WTC11 (cell line): ENCODE measurements around the gene AANAT.

ENCODE experiments used
- ATF6 ChIP-seq: sonication (generic); formaldehyde crosslinking; IDR thresholded peaks from 2 replicates; pipeline ENCODE4 v1.8.1; 2023; ENCODE audit warnings: mild to moderate bottlenecking, missing genetic modification reagents
- CREM ChIP-seq: sonication (generic); formaldehyde crosslinking; IDR thresholded peaks from 2 replicates; pipeline ENCODE4 v1.8.1; 2022; ENCODE audit warnings: mild to moderate bottlenecking, missing genetic modification reagents, moderate library complexity
- CTCF ChIP-seq: fragments of 200-600 bp; IDR thresholded peaks from 2 replicates; pipeline ENCODE4 v1.8.0; 2022; ENCODE audit warnings: antibody characterized with exemption
- GABPB1 ChIP-seq: sonication (generic); formaldehyde crosslinking; IDR thresholded peaks from 2 replicates; pipeline ENCODE4 v1.8.1; 2023; ENCODE audit warnings: mild to moderate bottlenecking, missing genetic modification reagents
- JUN ChIP-seq: sonication (generic); formaldehyde crosslinking; IDR thresholded peaks from 2 replicates; pipeline ENCODE4 v1.8.0; 2023; ENCODE audit warnings: mild to moderate bottlenecking, missing genetic modification reagents
- USF2 ChIP-seq: sonication (generic); formaldehyde crosslinking; IDR thresholded peaks from 2 replicates; pipeline ENCODE4 v1.8.1; 2023; ENCODE audit warnings: mild to moderate bottlenecking, missing genetic modification reagents, moderate library complexity

- TF ChIP-seq CREM (CRISPR knock-in tag) (no peak), CTCF (no peak), USF2 (CRISPR knock-in tag) (no peak), GABPB1 (CRISPR knock-in tag) (no peak), ATF6 (CRISPR knock-in tag) (no peak), JUN (CRISPR knock-in tag) (no peak)
These were observed 33.3 kb downstream of the AANAT start for GRCh38 chr17:76500747-76501017.
